CD4-positive, alpha-beta memory T cell (primary cell): Measurements from ENCODE around the gene CBS. TPM values are rescaled to one million over a fixed set of nuclear protein-coding genes. Genes with fewer than 3 reads are reported as not detected.
"Not testable (repeated sequence)": the region's sequence is repeated elsewhere in the genome, so short reads cannot be mapped to it uniquely, and the experiment has no call there.

Experiments used
- CTCF ChIA-PET: fragments of 350-600 bp; sonication (Branson Sonifier 250); formaldehyde crosslinking; loops from one replicate; lab custom pipeline; 2021; ENCODE audit warnings: inconsistent platforms; ENCODE audit not compliant: partially characterized antibody; lab: Charles Lee
- POLR2A ChIA-PET: fragments of 350-600 bp; sonication (Branson Sonifier 250); formaldehyde crosslinking; loops from one replicate; lab custom pipeline; 2021; ENCODE audit not compliant: partially characterized antibody; lab: Charles Lee
- DNase-seq, 5 donors: peaks; one replicate each; pipeline versions ENCODE4 v3.0.0 to v3.0.0-alpha.2; 2020 to 2022; ENCODE audit warnings: mixed read lengths in 1 of 5
- H3K27ac ChIP-seq: one replicate; pipeline ENCODE4 v1.7.0; 2013; ENCODE audit warnings: low read depth, low read length
- H3K27me3 ChIP-seq: 2 replicates; pipeline ENCODE4 v1.7.0; 2013; ENCODE audit warnings: mild to moderate bottlenecking, low read length, moderate library complexity; ENCODE audit not compliant: insufficient read depth
- H3K36me3 ChIP-seq: 2 replicates; pipeline ENCODE4 v1.7.0; 2013; ENCODE audit warnings: mild to moderate bottlenecking, low read length, moderate library complexity; ENCODE audit not compliant: insufficient read depth
- H3K4me1 ChIP-seq: 2 replicates; pipeline ENCODE4 v1.7.0; 2013; ENCODE audit warnings: mild to moderate bottlenecking, low read length, moderate library complexity; ENCODE audit not compliant: insufficient read depth
- H3K4me3 ChIP-seq, 2 donors: one replicate each; pipeline ENCODE4 v1.7.0; 2013; ENCODE audit warnings: low read length in 2 of 2, mild to moderate bottlenecking in 1 of 2
- H3K9me3 ChIP-seq, 2 donors: one replicate each; pipeline ENCODE4 v1.7.0; 2013; ENCODE audit warnings: low read length in 2 of 2, control low read depth in 1 of 2; ENCODE audit not compliant: control insufficient read depth in 1 of 2
- H3K27ac Mint-ChIP-seq, 7 donors: one replicate each; pipeline ENCODE4 v1.8.0; 2020 to 2021; ENCODE audit warnings: mixed read lengths in 7 of 7, mild to moderate bottlenecking in 6 of 7, inconsistent platforms in 3 of 7, moderate library complexity in 3 of 7
- H3K27me3 Mint-ChIP-seq, 2 donors: one replicate each; pipeline ENCODE4 v1.8.0; 2020 to 2021; ENCODE audit warnings: mixed read lengths in 2 of 2
- H3K36me3 Mint-ChIP-seq, 2 donors: one replicate each; pipeline ENCODE4 v1.8.0; 2020 to 2021; ENCODE audit warnings: mixed read lengths in 2 of 2, inconsistent platforms in 1 of 2, mild to moderate bottlenecking in 1 of 2
- H3K4me1 Mint-ChIP-seq, 4 donors: one replicate each; pipeline ENCODE4 v1.8.0; 2020 to 2021; ENCODE audit warnings: mixed read lengths in 4 of 4, mild to moderate bottlenecking in 1 of 4
- H3K4me3 Mint-ChIP-seq, 8 donors: one replicate each; pipeline ENCODE4 v1.8.0; 2020 to 2021; ENCODE audit warnings: mixed read lengths in 8 of 8, mild to moderate bottlenecking in 7 of 8, moderate library complexity in 6 of 8, inconsistent platforms in 3 of 8
- H3K9me3 Mint-ChIP-seq, 8 donors: one replicate each; pipeline ENCODE4 v1.8.0; 2020 to 2021; ENCODE audit warnings: mixed read lengths in 8 of 8, mild to moderate bottlenecking in 5 of 8, inconsistent platforms in 3 of 8, moderate library complexity in 1 of 8
- intact Hi-C: fragments of 100-400 bp; cut with micrococcal nuclease; formaldehyde crosslinking; loops from one replicate; pipeline ENCODE4 v1.15.1; 2023
- polyA plus RNA-seq, 2 donors: library from polyadenylated mRNA; unstranded; fragments of 300-500 nt; fragmentation: Illumina TruSeq; gene quantifications; one replicate each; pipeline ENCODE4 v1.2.3, GENCODE V29; 2021
- total RNA-seq, 2 experiments: library from RNA; stranded (reverse); gene quantifications; one replicate each; pipeline ENCODE4 v1.2.3, GENCODE V29; 2021

CBS gene
- total and polyA plus RNA-seq, 4 experiments from 2014 or later: 0.81 TPM; not detected in 3

DNA sequence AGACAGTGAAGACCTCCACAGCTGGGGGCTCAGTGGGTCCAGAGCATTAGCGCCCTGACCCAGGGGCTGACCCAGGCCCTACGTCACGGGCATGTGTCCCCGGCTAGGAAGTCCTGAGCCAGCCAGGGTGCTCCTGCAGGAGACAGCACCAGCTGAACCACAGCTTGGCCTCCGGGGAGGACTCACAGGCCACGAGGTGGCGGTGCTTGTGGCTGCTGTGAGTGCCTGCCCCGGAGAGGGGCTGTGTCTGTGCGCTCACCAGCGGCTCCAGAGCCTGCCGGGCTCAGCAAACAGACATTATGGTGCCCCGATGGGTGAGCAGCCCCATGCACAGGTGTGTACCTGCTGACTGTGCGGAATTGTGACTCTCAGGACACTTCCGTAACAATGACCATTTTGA lies 31.1 kb downstream of the CBS start:
- POLR2A ChIA-PET, H3K4me3 Mint-ChIP-seq, H3K9me3 ChIP-seq, H3K36me3 ChIP-seq, H3K36me3 Mint-ChIP-seq, H3K4me1 ChIP-seq, H3K27ac ChIP-seq, intact Hi-C loops, H3K9me3 Mint-ChIP-seq, DNase-seq, H3K27me3 ChIP-seq, H3K4me1 Mint-ChIP-seq, H3K27me3 Mint-ChIP-seq, H3K4me3 ChIP-seq, H3K27ac Mint-ChIP-seq, CTCF ChIA-PET: not testable (repeated sequence)

GRCh38 chr21:43043291-43043690 lies 32.3 kb downstream of the CBS start:
- H3K27ac ChIP-seq, H3K27me3 ChIP-seq, H3K36me3 ChIP-seq, H3K27me3 Mint-ChIP-seq, H3K4me3 Mint-ChIP-seq, POLR2A ChIA-PET, CTCF ChIA-PET, H3K4me1 Mint-ChIP-seq, H3K9me3 Mint-ChIP-seq, H3K27ac Mint-ChIP-seq, H3K4me1 ChIP-seq, DNase-seq, intact Hi-C loops, H3K36me3 Mint-ChIP-seq, H3K4me3 ChIP-seq, H3K9me3 ChIP-seq: not testable (repeated sequence)

- H3K27ac Mint-ChIP-seq, H3K4me1 ChIP-seq, H3K9me3 ChIP-seq, H3K4me1 Mint-ChIP-seq, H3K27me3 Mint-ChIP-seq, intact Hi-C loops, H3K4me3 Mint-ChIP-seq, POLR2A ChIA-PET, CTCF ChIA-PET, DNase-seq, H3K36me3 Mint-ChIP-seq, H3K4me3 ChIP-seq, H3K36me3 ChIP-seq, H3K27me3 ChIP-seq, H3K27ac ChIP-seq, H3K9me3 Mint-ChIP-seq: not testable (repeated sequence)
These were observed 33.5 kb downstream of the CBS start for GRCh38 chr21:43042169-43042568.

GRCh38 chr21:43038659-43039044 lies 37.0 kb downstream of the CBS start:
- H3K27ac ChIP-seq, H3K27me3 Mint-ChIP-seq, DNase-seq, H3K4me1 ChIP-seq, intact Hi-C loops, H3K36me3 Mint-ChIP-seq, H3K27ac Mint-ChIP-seq, CTCF ChIA-PET, H3K4me1 Mint-ChIP-seq, H3K36me3 ChIP-seq, H3K4me3 Mint-ChIP-seq, H3K9me3 ChIP-seq, H3K9me3 Mint-ChIP-seq, H3K4me3 ChIP-seq, POLR2A ChIA-PET, H3K27me3 ChIP-seq: not testable (repeated sequence)

- H3K27me3 Mint-ChIP-seq, H3K9me3 Mint-ChIP-seq, H3K9me3 ChIP-seq, intact Hi-C loops, H3K27me3 ChIP-seq, H3K27ac Mint-ChIP-seq, H3K4me3 ChIP-seq, H3K4me1 ChIP-seq, CTCF ChIA-PET, H3K36me3 Mint-ChIP-seq, H3K4me3 Mint-ChIP-seq, H3K36me3 ChIP-seq, POLR2A ChIA-PET, H3K27ac ChIP-seq, DNase-seq, H3K4me1 Mint-ChIP-seq: not testable (repeated sequence)
These were observed 37.5 kb downstream of the CBS start for GRCh38 chr21:43037918-43038658.

DNA sequence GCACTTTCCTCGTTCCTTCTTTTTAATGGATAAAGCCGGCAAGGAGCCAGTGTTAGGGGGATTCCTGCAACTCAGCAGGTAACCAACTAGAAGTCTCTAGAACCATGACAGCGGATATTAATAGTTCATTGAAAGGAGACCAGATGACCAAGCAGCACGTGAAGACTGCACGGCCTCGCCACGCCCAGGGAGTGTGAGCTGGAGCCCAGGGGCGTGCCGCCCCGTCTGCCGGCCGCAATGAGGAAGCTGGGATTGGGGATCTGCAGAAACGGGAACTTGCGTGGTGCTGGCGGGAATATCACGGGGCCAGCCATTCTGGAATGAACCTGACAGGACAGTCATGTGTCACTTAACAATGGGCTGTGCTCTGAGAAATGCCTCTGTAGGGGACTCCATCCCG lies 38.7 kb downstream of the CBS start:
- H3K27ac Mint-ChIP-seq, H3K4me3 Mint-ChIP-seq, H3K27me3 ChIP-seq, H3K27me3 Mint-ChIP-seq, H3K9me3 Mint-ChIP-seq, CTCF ChIA-PET, H3K9me3 ChIP-seq, DNase-seq, POLR2A ChIA-PET, H3K36me3 ChIP-seq, intact Hi-C loops, H3K4me3 ChIP-seq, H3K27ac ChIP-seq, H3K4me1 ChIP-seq, H3K4me1 Mint-ChIP-seq: not testable (repeated sequence)
- H3K36me3 Mint-ChIP-seq: peaks cover 12% of the 10 kb centered on the region in 2 donors

GRCh38 chr21:43034826-43035225 lies 40.8 kb downstream of the CBS start:
- Histone ChIP-seq H3K4me1 (no peaks in the 10 kb centered on the region), H3K27me3 (no peaks in the 10 kb centered on the region), H3K27ac (no peak overlapping the region), H3K36me3 (peaks cover 16% of the 10 kb centered on the region), H3K9me3 (no peaks in the 10 kb centered on the region), H3K4me3 (no peak overlapping the region)
- Mint-ChIP-seq H3K4me1 (no peaks in the 10 kb centered on the region), H3K4me3 (no peak overlapping the region), H3K36me3 (peaks cover 26% of the 10 kb centered on the region in 2 donors), H3K27me3 (no peaks in the 10 kb centered on the region), H3K27ac (no peak overlapping the region), H3K9me3 (no peaks in the 10 kb centered on the region)
- ChIA-PET CTCF (no interaction called here), POLR2A (no interaction called here)
- intact Hi-C loops: no loop called here
- DNase-seq: no peak

GRCh38 chr21:43034101-43034500 lies 41.5 kb downstream of the CBS start:
- Mint-ChIP-seq H3K36me3 (peaks cover 31 to 33% of the 10 kb centered on the region in 2 donors), H3K27ac (peak overlapping the region in 2 of 7 donors; percentile 4 to 32), H3K9me3 (no peaks in the 10 kb centered on the region), H3K4me3 (no peak overlapping the region), H3K4me1 (no peaks in the 10 kb centered on the region), H3K27me3 (no peaks in the 10 kb centered on the region)
- Histone ChIP-seq H3K36me3 (peaks cover 21% of the 10 kb centered on the region), H3K4me3 (no peak overlapping the region), H3K27ac (no peak overlapping the region), H3K27me3 (no peaks in the 10 kb centered on the region), H3K4me1 (no peaks in the 10 kb centered on the region), H3K9me3 (no peaks in the 10 kb centered on the region)
- ChIA-PET POLR2A (no interaction called here), CTCF (no interaction called here)
- no peak for DNase-seq
- intact Hi-C loops: no loop called here
